HG02852 (cell line): Measurements from ENCODE around the gene MXRA8.

Experiments
- ATAC-seq: cut with Tn5 transposase; IDR thresholded peaks from one replicate; pipeline ENCODE4 v1.9.1; 2021; ENCODE audit warnings: mild to moderate bottlenecking, moderate library complexity; ENCODE audit not compliant: unreplicated experiment

Gene MXRA8

DNA sequence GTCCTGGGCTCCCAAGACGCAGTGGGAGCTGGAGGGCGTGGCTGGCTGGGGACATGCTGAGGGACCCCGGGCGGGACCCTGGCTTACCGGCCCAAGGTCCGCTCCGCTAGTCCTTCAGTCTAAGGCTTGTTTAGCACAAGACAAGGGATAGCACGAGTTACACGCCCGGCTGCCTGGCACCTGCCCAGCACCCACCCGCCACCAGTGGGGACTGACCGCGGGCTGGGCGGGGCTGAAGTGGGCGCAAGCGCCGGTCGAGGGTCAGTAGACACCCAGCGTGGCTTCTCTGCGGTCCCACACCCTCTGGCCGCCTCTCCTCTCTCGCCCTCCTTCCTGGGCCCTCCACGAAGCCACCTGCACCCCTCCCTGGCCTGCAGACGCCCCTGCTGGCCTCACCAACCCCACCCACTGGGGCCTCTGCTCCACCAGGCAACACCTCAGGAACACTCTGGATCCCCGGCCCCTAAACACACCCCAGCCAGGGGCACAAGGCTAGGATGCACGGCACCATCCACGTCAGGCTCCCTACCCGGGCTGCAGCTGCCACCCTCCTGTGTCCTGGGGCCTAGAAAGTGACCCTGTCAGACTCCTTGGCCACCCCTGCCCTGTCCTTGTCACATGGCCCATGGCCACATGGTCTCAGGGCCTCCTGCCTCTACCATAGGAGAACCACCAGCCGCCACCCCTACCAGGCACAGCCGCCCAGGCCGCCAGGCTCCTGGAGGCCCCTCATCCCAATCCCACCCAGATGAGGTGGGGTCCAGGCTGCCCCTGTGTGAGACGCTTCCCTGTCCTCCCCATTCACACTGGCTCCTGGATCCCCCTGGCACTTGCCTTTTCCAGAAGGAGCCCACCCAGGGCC is 21.2 kb downstream of the MXRA8 start:
- ATAC-seq, result no peak

DNA sequence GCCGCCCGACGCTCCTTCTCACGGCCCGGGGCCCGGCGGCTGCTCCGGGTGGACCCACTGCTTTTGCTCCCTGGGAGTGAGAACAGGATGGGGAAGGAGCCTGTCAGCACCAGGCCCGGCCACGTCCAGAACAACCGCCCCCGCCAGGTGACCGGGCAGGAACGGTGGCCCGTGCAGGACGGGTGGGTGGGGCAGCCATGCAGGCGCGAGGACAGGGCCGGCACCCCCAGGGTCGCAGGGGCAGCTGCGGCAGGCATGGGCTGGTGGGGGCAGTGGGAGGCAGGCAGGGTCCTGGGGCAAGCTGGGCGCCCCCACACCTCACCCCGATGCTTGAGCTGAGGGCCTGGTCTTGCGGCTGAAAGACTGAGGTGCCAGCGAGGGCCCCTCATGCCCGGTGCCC is 21.9 kb downstream of the MXRA8 start:
- no peak for ATAC-seq

DNA sequence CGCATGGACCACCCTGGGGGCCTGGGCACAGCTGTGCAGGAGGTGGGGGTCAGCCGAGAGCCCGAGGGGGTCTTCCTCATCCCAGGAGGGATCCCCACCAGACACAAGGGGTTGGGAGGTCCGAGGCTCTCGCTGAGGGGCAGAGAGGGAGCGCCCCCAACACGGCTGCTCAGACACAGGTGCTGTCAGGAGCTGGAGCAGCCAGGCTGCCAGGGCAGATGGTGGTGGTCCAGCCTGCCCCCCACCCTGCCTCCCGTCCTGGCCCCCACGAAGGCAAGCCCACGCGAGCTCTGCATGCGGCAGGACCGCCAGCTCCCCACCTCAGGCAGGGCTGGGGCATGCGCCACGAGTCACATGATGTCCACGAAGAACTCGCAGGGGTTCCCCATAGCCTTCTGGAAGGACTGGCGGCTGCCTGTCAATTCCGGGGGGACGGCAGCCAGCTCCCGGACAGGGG is 22.5 kb downstream of the MXRA8 start:
- ATAC-seq, result no peak

DNA sequence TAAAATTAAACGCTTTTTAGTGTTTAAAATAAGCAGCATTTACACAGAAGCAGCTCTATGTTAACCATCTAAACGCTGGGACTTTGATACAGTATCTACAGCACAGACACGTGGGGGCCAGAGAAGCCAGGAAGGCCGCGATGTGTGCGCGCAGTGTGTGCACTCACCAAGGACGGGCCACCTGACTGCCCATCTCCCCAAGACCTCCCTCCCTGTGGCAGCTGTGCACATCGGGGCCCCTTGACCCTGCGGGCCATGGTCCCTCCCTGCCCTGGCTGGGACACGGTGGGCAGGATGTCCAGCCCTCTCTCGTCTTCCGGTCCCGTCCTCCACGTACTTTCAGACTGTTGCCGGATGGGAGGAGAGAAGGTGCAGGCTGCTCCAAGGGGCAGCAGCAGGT is 23.1 kb downstream of the MXRA8 start:
- no peak for ATAC-seq

DNA sequence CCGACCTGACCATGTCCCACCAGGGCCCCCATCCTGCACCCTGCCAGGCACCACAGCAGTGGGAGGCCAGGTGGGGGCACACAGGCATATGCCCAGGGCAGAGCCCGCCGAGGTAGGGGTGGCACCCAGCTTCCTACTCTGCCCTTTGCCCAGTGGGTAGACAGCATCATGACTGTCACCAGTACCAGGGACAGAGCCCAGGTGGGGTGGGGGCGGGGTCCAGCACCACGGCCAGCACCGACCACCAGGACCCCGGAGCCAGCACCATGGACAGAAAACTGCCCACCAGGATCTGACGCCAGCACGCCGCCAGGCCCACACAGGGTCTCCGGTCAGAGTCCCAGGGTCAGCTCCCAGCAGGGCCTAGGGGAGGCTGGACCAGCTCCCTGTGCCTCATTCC is 23.5 kb downstream of the MXRA8 start:
- ATAC-seq, result no peak

DNA sequence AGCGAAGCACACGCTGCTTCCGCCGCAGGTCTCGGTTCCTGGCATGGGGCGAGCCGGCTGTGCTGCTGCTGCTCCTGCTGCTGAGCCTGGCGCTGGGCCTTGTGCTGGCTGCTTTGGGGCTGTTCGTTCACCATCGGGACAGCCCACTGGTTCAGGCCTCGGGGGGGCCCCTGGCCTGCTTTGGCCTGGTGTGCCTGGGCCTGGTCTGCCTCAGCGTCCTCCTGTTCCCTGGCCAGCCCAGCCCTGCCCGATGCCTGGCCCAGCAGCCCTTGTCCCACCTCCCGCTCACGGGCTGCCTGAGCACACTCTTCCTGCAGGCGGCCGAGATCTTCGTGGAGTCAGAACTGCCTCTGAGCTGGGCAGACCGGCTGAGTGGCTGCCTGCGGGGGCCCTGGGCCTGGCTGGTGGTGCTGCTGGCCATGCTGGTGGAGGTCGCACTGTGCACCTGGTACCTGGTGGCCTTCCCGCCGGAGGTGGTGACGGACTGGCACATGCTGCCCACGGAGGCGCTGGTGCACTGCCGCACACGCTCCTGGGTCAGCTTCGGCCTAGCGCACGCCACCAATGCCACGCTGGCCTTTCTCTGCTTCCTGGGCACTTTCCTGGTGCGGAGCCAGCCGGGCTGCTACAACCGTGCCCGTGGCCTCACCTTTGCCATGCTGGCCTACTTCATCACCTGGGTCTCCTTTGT is 24.7 kb downstream of the MXRA8 start:
- no peak for ATAC-seq

DNA sequence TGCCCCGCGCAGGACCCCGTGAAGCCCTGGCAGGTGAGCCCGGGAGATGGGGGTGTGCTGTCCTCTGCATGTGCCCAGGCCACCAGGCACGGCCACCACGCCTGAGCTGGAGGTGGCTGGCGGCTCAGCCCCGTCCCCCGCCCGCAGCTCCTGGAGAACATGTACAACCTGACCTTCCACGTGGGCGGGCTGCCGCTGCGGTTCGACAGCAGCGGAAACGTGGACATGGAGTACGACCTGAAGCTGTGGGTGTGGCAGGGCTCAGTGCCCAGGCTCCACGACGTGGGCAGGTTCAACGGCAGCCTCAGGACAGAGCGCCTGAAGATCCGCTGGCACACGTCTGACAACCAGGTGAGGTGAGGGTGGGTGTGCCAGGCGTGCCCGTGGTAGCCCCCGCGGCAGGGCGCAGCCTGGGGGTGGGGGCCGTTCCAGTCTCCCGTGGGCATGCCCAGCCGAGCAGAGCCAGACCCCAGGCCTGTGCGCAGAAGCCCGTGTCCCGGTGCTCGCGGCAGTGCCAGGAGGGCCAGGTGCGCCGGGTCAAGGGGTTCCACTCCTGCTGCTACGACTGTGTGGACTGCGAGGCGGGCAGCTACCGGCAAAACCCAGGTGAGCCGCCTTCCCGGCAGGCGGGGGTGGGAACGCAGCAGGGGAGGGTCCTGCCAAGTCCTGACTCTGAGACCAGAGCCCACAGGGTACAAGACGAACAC is 25.4 kb downstream of the MXRA8 start:
- ATAC-seq, result no peak

DNA sequence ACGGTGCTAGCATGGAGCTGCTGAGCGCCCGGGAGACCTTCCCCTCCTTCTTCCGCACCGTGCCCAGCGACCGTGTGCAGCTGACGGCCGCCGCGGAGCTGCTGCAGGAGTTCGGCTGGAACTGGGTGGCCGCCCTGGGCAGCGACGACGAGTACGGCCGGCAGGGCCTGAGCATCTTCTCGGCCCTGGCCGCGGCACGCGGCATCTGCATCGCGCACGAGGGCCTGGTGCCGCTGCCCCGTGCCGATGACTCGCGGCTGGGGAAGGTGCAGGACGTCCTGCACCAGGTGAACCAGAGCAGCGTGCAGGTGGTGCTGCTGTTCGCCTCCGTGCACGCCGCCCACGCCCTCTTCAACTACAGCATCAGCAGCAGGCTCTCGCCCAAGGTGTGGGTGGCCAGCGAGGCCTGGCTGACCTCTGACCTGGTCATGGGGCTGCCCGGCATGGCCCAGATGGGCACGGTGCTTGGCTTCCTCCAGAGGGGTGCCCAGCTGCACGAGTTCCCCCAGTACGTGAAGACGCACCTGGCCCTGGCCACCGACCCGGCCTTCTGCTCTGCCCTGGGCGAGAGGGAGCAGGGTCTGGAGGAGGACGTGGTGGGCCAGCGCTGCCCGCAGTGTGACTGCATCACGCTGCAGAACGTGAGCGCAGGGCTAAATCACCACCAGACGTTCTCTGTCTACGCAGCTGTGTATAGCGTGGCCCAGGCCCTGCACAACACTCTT is 26.2 kb downstream of the MXRA8 start:
- no peak for ATAC-seq

DNA sequence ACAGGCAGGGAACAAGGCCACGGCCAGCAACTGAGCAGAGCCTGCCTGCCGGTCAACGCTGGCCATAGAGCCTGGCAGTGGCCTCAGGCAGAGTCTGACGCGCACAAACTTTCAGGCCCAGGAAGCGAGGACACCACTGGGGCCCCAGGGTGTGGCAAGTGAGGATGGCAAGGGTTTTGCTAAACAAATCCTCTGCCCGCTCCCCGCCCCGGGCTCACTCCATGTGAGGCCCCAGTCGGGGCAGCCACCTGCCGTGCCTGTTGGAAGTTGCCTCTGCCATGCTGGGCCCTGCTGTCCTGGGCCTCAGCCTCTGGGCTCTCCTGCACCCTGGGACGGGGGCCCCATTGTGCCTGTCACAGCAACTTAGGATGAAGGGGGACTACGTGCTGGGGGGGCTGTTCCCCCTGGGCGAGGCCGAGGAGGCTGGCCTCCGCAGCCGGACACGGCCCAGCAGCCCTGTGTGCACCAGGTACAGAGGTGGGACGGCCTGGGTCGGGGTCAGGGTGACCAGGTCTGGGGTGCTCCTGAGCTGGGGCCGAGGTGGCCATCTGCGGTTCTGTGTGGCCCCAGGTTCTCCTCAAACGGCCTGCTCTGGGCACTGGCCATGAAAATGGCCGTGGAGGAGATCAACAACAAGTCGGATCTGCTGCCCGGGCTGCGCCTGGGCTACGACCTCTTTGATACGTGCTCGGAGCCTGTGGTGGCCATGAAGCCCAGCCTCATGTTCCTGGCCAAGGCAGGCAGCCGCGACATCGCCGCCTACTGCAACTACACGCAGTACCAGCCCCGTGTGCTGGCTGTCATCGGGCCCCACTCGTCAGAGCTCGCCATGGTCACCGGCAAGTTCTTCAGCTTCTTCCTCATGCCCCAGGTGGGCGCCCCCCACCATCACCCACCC is 27.0 kb downstream of the MXRA8 start, which contains the start of gene TAS1R3:
TAS1R3 (plus strand) TSS at position 213 of the 898 bp plus-strand sequence; CDS start at position 279, 66 bp downstream.
- no peak for ATAC-seq

DNA sequence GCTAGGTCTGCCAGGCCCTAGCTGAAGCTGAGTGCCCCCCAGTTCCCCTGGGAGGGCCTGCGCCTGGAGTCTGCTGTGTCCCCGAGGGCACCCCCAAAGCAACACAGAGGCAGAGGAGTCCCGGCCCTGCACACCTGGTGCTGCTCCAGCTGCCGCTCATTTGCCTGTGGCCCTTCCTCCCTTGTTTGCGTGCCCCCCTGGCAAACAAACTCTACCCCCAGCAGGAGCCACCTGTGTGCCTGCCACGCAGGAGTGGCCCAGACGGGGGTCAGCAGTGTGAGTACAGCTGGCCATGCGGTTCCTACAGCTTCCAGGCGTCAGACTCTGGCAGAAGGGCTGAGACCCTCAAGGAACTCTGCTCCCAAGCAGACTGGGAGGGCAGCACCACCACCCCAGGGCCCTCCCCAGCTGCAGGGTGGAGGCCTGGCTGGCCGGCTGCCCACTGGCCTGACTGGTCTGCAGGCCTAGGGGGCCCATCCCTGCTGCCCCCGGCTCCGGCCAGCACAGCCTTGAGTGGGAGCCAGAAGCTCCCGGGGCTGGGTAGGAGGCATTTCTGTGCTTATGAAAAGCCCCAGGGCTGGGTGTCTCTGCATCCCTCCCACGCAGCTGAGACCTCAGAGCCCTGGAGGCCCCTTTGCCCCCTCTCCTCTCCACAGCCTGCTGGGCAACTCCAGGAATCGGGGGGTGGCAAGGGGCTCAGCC is 27.8 kb downstream of the MXRA8 start:
- ATAC-seq, result no peak

DNA sequence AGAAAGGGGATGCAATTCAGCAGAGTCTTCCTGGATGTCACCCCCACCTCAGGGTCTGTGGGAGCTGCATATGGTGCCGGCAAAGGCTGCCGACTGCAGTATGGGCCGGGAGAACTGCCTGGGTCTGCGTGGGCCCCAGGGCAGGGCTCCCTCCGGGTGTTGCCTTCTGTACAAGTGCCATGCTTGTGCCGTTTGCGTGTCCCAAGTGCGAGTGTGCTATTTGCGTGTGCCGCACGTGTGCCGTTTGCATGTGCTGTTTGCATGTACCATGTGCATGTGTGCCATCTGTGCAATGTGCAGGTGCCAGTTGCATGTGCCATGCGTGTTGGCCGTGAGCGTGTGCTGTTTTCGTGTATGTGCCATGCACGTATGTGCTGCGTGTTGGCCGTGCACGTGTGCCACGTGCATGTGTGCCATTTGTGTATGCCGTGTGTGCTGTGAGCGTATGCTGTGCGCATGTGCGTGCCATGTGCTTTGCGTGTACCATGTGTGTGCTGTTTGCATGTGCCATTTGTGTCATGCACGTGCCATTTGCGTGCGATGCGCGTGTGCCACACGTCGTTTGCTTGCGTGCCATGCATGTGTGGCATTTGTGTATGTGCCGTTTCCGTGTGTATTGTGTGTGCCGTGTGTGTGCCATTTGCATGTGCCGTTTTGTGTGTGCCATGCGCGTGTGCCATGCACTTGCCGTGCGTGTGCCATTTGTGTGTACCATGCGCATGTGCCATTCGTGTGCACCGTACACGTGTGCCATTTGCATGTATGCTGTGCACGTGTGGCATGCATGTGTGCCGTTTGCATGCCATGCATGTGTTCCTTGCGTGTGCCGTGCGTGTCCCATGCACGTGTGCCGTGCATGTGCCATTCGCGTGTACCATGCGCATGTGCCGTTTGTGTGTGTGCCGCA is 28.8 kb downstream of the MXRA8 start:
- ATAC-seq, result no peak

DNA sequence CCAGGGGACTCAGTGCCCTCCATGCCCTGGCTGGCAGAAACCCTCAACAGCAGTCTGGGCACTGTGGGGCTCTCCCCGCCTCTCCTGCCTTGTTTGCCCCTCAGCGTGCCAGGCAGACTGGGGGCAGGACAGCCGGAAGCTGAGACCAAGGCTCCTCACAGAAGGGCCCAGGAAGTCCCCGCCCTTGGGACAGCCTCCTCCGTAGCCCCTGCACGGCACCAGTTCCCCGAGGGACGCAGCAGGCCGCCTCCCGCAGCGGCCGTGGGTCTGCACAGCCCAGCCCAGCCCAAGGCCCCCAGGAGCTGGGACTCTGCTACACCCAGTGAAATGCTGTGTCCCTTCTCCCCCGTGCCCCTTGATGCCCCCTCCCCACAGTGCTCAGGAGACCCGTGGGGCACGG is 30.1 kb downstream of the MXRA8 start:
- ATAC-seq, result no peak

DNA sequence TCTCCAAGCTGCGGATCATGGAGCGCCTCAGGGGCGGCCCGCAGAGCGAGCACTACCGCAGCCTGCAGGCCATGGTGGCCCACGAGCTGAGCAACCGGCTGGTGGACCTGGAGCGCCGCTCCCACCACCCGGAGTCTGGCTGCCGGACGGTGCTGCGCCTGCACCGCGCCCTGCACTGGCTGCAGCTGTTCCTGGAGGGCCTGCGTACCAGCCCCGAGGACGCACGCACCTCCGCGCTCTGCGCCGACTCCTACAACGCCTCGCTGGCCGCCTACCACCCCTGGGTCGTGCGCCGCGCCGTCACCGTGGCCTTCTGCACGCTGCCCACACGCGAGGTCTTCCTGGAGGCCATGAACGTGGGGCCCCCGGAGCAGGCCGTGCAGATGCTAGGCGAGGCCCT is 31.1 kb downstream of the MXRA8 start:
- ATAC-seq, result no peak

DNA sequence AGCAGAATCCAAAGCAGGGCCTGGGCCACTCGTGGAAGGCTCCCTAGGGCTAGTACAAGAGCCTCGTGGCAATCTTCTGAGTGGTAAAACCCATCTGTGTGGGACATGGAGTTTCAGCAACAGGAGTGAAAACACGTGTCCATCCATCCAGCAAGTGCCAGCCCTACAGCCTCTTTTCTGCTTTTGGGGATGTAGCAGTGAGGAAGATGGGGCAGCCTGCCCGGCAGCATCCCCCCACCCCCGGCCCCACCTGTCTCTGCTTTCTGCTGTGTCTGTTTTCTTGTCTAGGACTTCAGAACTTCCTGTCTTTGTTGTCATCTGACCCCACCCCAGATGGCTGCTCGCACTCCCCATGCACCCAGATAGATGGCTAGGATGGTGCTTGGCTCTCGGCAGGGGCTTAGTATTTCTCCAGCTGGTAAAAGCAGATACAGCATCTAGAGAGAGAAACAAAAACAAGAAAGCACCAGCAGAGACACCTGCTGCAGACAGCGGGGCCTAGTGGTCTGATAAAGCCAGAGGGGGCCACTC is 32.2 kb downstream of the MXRA8 start:
- ATAC-seq, result no peak

DNA sequence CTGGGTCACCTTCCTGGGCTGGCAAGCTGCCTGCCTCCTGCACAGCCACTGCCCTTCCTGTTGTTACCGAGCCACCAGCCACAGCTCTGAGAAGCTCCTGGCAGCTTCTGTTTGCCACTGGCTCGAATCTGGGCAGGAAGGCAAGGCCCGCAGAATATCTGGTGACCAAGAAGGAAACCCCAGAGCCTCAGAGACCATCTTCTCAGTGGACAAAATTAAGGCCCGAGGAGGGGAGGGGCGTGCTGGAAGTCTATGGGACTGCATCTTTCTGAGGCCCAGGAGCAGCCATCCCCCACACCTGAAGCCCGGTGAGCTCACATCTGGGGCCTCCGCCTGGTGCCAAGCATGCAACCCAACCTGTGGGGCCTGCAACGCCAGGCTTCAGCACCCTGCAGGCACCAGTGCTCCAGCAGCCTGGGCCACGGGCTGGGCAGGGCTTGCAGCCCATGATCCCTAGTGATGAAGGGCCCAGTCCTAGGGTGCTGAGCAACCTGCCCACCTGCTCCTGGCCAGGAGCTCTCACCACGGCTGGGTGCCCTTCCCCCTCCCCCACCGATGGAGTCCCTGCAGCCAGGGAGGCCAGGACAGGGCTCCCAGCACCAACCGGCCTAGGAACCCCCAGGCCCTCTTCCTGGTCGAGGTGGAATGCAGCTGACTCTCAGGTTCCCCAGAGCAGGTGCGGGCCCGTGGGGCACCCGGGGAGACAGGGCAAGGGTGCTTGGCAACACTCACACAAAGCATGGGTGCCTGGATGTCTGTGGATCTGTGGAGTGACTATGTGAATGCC is 32.9 kb downstream of the MXRA8 start:
- ATAC-seq, result no peak

DNA sequence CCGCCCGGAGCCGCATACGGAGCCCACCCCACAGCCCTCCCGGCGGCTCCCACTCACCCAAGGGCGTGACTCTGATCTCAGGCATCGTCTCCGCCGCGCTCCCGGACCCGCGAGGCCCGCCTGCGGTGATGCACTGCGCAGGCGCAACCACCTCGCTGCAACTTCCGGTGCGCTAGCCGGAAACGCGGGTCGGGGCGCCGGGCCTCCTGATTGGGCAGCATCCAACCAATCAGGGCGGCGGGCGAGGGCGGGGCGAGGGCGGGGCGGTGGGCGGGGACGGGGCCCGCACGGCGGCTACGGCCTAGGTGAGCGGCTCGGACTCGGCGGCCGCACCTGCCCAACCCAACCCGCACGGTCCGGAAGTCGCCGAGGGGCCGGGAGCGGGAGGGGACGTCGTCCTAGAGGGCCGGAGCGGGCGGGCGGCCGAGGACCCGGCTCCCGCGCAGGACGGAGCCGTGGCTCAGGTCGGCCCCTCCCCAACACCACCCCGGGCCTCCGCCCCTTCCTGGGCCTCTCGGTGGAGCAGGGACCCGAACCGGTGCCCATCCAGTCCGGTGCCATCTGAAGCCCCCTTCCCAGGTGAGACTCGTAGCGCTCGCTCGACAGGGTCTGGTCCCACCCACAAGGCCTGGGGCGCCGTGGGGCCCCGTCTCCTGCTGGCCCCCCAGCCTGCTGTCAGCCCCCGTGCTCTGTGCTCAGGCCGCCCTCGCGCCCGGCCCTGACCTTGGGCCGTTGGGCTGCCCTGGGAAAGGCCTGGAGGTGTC is 33.6 kb downstream of the MXRA8 start, which contains the start of the genes CPTP and INTS11:
CPTP (plus strand) TSS at position 279 of the 764 bp plus-strand sequence. CDS start 2,109 bp downstream, outside the sequence.
INTS11 (minus strand) TSS at position 137 of the 764 bp plus-strand sequence; CDS start at position 85, 52 bp downstream.
- ATAC-seq, result peak; percentile 73
